BLaER1 treated with 17β-estradiol and CSF1 and Interleukin-3, amounts not matched to agents 10 nM and 100 nM (cell line): Measurements from ENCODE around the gene GNAQ.
"Not testable (repeated sequence)": the region's sequence is repeated elsewhere in the genome, so short reads cannot be mapped to it uniquely, and the experiment has no call there.

Experiments used
- H3K27ac ChIP-seq, 11 experiments: shearing (Covaris generic); formaldehyde crosslinking; 2 replicates each; pipeline ENCODE4 v1.8.1; 2022
- H3K27me3 ChIP-seq, 11 experiments: shearing (Covaris generic); formaldehyde crosslinking; 2 replicates each; pipeline ENCODE4 v1.8.1; 2022
- H3K36me3 ChIP-seq, 11 experiments: shearing (Covaris generic); formaldehyde crosslinking; 2 replicates each; pipeline ENCODE4 v1.8.1; 2022
- H3K4me1 ChIP-seq, 10 experiments: shearing (Covaris generic); formaldehyde crosslinking; 2 replicates each; pipeline ENCODE4 v1.8.1; 2022
- H3K4me2 ChIP-seq, 11 experiments: shearing (Covaris generic); formaldehyde crosslinking; 2 replicates each; pipeline ENCODE4 v1.8.1; 2022
- H3K4me3 ChIP-seq, 10 experiments: shearing (Covaris generic); formaldehyde crosslinking; 2 replicates each; pipeline ENCODE4 v1.8.1; 2022
- H3K9ac ChIP-seq, 11 experiments: shearing (Covaris generic); formaldehyde crosslinking; 2 replicates each; pipeline ENCODE4 v1.8.1; 2022
- H3K9me3 ChIP-seq, 11 experiments: shearing (Covaris generic); formaldehyde crosslinking; replicated peaks in 1 of 11; 2 replicates each; pipeline ENCODE4 v1.8.1; 2022
- H4K20me1 ChIP-seq, 11 experiments: shearing (Covaris generic); formaldehyde crosslinking; 2 replicates each; pipeline ENCODE4 v1.8.1; 2022
- Cebpa-rat ChIP-seq, 11 experiments: shearing (Covaris generic); IDR thresholded peaks; 2 replicates each; pipeline ENCODE4 v1.8.1; 2022

The GNAQ gene

DNA sequence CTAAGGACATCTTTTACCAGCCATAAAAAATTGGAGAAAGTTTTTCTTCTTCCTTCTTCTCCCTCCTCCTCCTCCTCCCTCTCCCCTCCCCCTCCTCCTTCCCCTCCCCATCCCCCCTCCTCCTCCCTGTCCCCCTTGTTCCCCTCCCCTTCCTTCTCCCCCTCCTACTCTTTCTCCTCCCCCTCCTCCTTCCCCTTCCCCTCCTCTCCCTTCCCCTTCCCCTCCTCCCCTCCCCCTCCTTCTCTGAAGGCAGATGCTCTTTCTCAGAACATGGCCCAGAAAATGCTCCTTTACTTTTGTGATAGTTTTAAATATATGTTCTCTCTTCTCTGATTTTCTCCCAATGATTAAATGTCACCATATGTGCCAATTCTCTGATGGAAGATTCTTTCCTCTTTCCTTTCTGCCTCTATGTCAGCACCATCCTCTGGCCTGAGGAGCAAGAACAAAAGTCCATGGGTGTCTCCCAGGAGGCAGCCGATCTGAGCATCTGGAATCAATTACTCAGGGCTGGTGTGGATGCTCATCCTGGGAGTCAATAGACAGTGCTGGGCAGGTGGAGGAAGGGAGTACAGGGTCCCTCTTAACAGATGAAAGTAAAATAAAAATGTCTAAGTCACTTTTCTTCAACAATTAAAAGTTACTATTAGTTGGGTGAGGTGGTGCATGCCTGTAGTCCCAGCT lies 320.5 kb downstream of the GNAQ start:
- Histone ChIP-seq H3K27ac (no peak overlapping the region), H3K4me1 (peaks cover 0 to 29% (median 11%) of the 10 kb centered on the region in 10 experiments; a peak in 12 of 20 replicates)

GRCh38 chr9:77710316-77710715 lies 321.3 kb downstream of the GNAQ start:
- Histone ChIP-seq H3K4me1 (peaks cover 0 to 35% (median 11%) of the 10 kb centered on the region in 10 experiments; a peak in 12 of 20 replicates), H3K9ac (peak overlapping the region in 1 of 11 experiments; percentile 25; a peak in 1 of 22 replicates), H3K27me3 (no peaks in the 10 kb centered on the region), H3K4me2 (peak overlapping the region in 5 of 11 experiments; percentile 32 to 67 (median 53); a peak in 8 of 22 replicates), H3K4me3 (no peak overlapping the region), H3K27ac (peak overlapping the region in 4 of 11 experiments; percentile 24 to 63 (median 30); a peak in 8 of 22 replicates), H4K20me1 (peaks cover 0 to 4% (median 0%) of the 10 kb centered on the region in 11 experiments; a peak in 1 of 22 replicates), H3K9me3 (peaks cover 0 to 12% (median 4%) of the 10 kb centered on the region in 11 experiments; a peak in 5 of 22 replicates), H3K36me3 (no peaks in the 10 kb centered on the region)
- TF ChIP-seq Cebpa-rat (IDR thresholded peaks at IDR 0.05): no peak

More for the DNA sequence above, 320.5 kb downstream of the GNAQ start:
- peaks cover 0 to 8% (median 0%) of the 10 kb centered on the region in 11 experiments; a peak in 1 of 22 replicates for H4K20me1 ChIP-seq
- H3K36me3 ChIP-seq: no peaks in the 10 kb centered on the region
- no peak for TF ChIP-seq Cebpa-rat (IDR thresholded peaks at IDR 0.05)
- peaks cover 0 to 12% (median 4%) of the 10 kb centered on the region in 11 experiments; a peak in 5 of 22 replicates for H3K9me3 ChIP-seq
- no peaks in the 10 kb centered on the region for H3K27me3 ChIP-seq
- H3K9ac ChIP-seq: no peak overlapping the region
- H3K4me3 ChIP-seq: no peak overlapping the region
- H3K4me2 ChIP-seq: no peak overlapping the region

- H3K36me3 ChIP-seq: no peaks in the 10 kb centered on the region
- no peak overlapping the region for H3K4me3 ChIP-seq
- peaks cover 0 to 35% (median 11%) of the 10 kb centered on the region in 10 experiments; a peak in 12 of 20 replicates for H3K4me1 ChIP-seq
- TF ChIP-seq Cebpa-rat (IDR thresholded peaks at IDR 0.05): no peak
- H3K27me3 ChIP-seq: no peaks in the 10 kb centered on the region
- H4K20me1 ChIP-seq: no peaks in the 10 kb centered on the region
- no peak overlapping the region for H3K27ac ChIP-seq
- peaks cover 0 to 16% (median 4%) of the 10 kb centered on the region in 11 experiments; a peak in 11 of 22 replicates for H3K9me3 ChIP-seq
- peak overlapping the region in 2 of 11 experiments; percentile 53 to 54; a peak in 2 of 22 replicates for H3K4me2 ChIP-seq
- H3K9ac ChIP-seq: no peak overlapping the region
These were observed 323.4 kb downstream of the GNAQ start for GRCh38 chr9:77708064-77708815.

GRCh38 chr9:77707383-77708063 lies 324.1 kb downstream of the GNAQ start:
- TF ChIP-seq Cebpa-rat (IDR thresholded peaks at IDR 0.05): no peak
- H3K27me3 ChIP-seq: no peaks in the 10 kb centered on the region
- peaks cover 0 to 23% (median 5%) of the 10 kb centered on the region in 11 experiments; a peak in 14 of 22 replicates for H3K9me3 ChIP-seq
- no peak overlapping the region for H3K9ac ChIP-seq
- no peaks in the 10 kb centered on the region for H4K20me1 ChIP-seq
- H3K4me1 ChIP-seq: peaks cover 0 to 35% (median 11%) of the 10 kb centered on the region in 10 experiments; a peak in 12 of 20 replicates
- H3K36me3 ChIP-seq: no peaks in the 10 kb centered on the region
- H3K4me3 ChIP-seq: no peak overlapping the region
- H3K4me2 ChIP-seq: no peak overlapping the region
- no peak overlapping the region for H3K27ac ChIP-seq

GRCh38 chr9:77705636-77706035 lies 326.0 kb downstream of the GNAQ start:
- Histone ChIP-seq H3K4me3 (no peak overlapping the region), H3K27me3 (no peaks in the 10 kb centered on the region), H3K36me3 (no peaks in the 10 kb centered on the region), H3K9ac (no peak overlapping the region), H3K27ac (no peak overlapping the region), H3K9me3 (peaks cover 0 to 25% (median 7%) of the 10 kb centered on the region in 11 experiments; a peak in 14 of 22 replicates), H3K4me1 (peaks cover 0 to 35% (median 11%) of the 10 kb centered on the region in 10 experiments; a peak in 12 of 20 replicates), H4K20me1 (no peaks in the 10 kb centered on the region), H3K4me2 (peak overlapping the region in 1 of 11 experiments; percentile 46; a peak in 2 of 22 replicates)
- no peak for TF ChIP-seq Cebpa-rat (IDR thresholded peaks at IDR 0.05)

GRCh38 chr9:77702521-77703390 lies 328.9 kb downstream of the GNAQ start:
- H3K4me2 ChIP-seq, H3K4me1 ChIP-seq, H4K20me1 ChIP-seq, H3K27me3 ChIP-seq, H3K9ac ChIP-seq, H3K4me3 ChIP-seq, H3K27ac ChIP-seq, H3K36me3 ChIP-seq: not testable (repeated sequence)
- peaks cover 0 to 14% (median 3%) of the 10 kb centered on the region in 11 experiments; a peak in 11 of 22 replicates for H3K9me3 ChIP-seq

GRCh38 chr9:77697238-77697984 lies 334.2 kb downstream of the GNAQ start:
- no peaks in the 10 kb centered on the region for H3K4me1 ChIP-seq
- H3K9me3 ChIP-seq: peaks cover 0 to 5% (median under 1%) of the 10 kb centered on the region in 11 experiments; a peak in 4 of 22 replicates
- no peaks in the 10 kb centered on the region for H3K36me3 ChIP-seq
- H3K4me2 ChIP-seq: no peak overlapping the region
- no peaks in the 10 kb centered on the region for H4K20me1 ChIP-seq
- H3K9ac ChIP-seq: no peak overlapping the region
- TF ChIP-seq Cebpa-rat (IDR thresholded peaks at IDR 0.05): no peak
- no peak overlapping the region for H3K27ac ChIP-seq
- H3K4me3 ChIP-seq: no peak overlapping the region
- no peaks in the 10 kb centered on the region for H3K27me3 ChIP-seq

GRCh38 chr9:77690723-77691122 lies 340.9 kb downstream of the GNAQ start:
- H3K4me3 ChIP-seq: not testable (repeated sequence)

DNA sequence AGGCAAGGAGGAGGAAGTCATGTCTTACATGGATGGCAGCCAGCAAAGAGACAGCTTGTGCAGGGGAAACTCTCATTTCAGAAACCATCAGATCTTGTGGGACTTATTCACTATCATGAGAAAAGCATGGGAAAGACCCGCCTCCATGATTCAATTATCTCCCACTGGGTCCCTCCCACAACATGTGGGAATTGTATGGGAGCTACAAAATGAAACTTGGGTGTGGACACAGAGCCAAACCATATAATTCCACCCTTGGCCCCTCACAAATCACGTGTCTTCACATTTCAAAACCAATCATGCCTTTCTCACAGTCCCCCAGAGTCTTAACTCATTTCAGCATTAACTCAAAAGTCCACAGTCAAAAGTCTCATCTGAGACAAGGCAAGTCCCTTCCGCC lies 341.5 kb downstream of the GNAQ start:
- not testable (repeated sequence) for H3K9me3 ChIP-seq, H3K36me3 ChIP-seq, H3K4me1 ChIP-seq, H3K9ac ChIP-seq, H3K27me3 ChIP-seq, H3K27ac ChIP-seq, H3K4me3 ChIP-seq, H3K4me2 ChIP-seq, H4K20me1 ChIP-seq

More at GRCh38 chr9:77690723-77691122, 340.9 kb downstream of the GNAQ start:
- H3K4me2 ChIP-seq, H3K36me3 ChIP-seq, H4K20me1 ChIP-seq, H3K9ac ChIP-seq, H3K27ac ChIP-seq, H3K9me3 ChIP-seq, H3K27me3 ChIP-seq, H3K4me1 ChIP-seq: not testable (repeated sequence)

DNA sequence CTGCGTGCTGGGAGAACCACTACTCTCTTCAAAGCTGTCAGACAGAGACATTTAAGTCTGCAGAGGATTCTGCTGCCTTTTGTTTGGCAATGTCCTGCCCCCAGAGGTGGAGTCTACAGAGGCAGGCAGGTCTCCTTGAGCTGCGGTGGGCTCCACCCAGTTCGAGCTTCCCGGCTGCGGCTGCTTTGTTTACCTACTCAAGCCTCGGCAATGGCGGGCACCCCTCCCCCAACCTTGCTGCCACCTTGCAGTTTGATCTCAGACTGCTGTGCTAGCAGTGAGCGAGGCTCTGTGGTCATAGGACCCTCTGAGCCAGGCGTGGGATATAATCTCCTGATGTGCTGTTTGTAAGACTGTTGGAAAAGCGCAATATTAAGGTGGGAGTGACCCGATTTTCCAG lies 343.9 kb downstream of the GNAQ start:
- H4K20me1 ChIP-seq, H3K27ac ChIP-seq, H3K9ac ChIP-seq, H3K27me3 ChIP-seq, H3K9me3 ChIP-seq, H3K4me1 ChIP-seq, H3K4me3 ChIP-seq, H3K4me2 ChIP-seq, H3K36me3 ChIP-seq: not testable (repeated sequence)
